ENCODE results near the gene CCDC61.
A peak's percentile ranks its signal among the peaks of the same experiment; 100 is the strongest.

CCDC61 gene

GRCh38 chr19:45994998-45995714 is at the start of gene CCDC61:
TSS of gene CCDC61 (plus strand) at chr19:45995467. CDS start at chr19:46003019, 7,552 bp downstream.
- DNase-seq = peak; percentile 95

GRCh38 chr19:45947926-45948325 is 47.3 kb upstream of the CCDC61 start:
- DNase-seq = no peak

- DNase-seq = no peak
Observed at GRCh38 chr19:45952341-45952685, 43.0 kb upstream of the CCDC61 start.

GRCh38 chr19:45952686-45953505 is 42.4 kb upstream of the CCDC61 start:
- DNase-seq = peak; percentile 37

- no peak for DNase-seq
Observed at GRCh38 chr19:45953676-45954075, 41.6 kb upstream of the CCDC61 start.

- DNase-seq = no peak
Observed at GRCh38 chr19:45954156-45954555, 41.1 kb upstream of the CCDC61 start.

GRCh38 chr19:45955905-45956608 is 39.2 kb upstream of the CCDC61 start:
- DNase-seq = no peak

- no peak for DNase-seq
Observed at GRCh38 chr19:45958320-45958719, 36.9 kb upstream of the CCDC61 start.

- DNase-seq = no peak
Observed at GRCh38 chr19:45958769-45959516, 36.3 kb upstream of the CCDC61 start.

- DNase-seq = no peak
Observed at GRCh38 chr19:45959517-45960025, 35.7 kb upstream of the CCDC61 start.

- no peak for DNase-seq
Observed at GRCh38 chr19:45960595-45961235, 34.6 kb upstream of the CCDC61 start.

GRCh38 chr19:45962021-45962420 is 33.2 kb upstream of the CCDC61 start:
- no peak for DNase-seq

- DNase-seq = no peak
Observed at GRCh38 chr19:45967246-45967645, 28.0 kb upstream of the CCDC61 start.

GRCh38 chr19:45968626-45969025 is 26.6 kb upstream of the CCDC61 start:
- no peak for DNase-seq

- no peak for DNase-seq
Observed at GRCh38 chr19:45969676-45970075, 25.6 kb upstream of the CCDC61 start.

GRCh38 chr19:45971260-45971902 is 23.9 kb upstream of the CCDC61 start:
- DNase-seq = no peak

GRCh38 chr19:45972081-45972946 is 23.0 kb upstream of the CCDC61 start:
- DNase-seq = peak; percentile 40

- DNase-seq = no peak
Observed at GRCh38 chr19:45972947-45973540, 22.2 kb upstream of the CCDC61 start.

GRCh38 chr19:45973553-45974338 is 21.5 kb upstream of the CCDC61 start, which contains the start of gene NOVA2:
TSS of gene NOVA2 (minus strand) at chr19:45973865. CDS start at chr19:45973351, 514 bp downstream.
- peak; percentile 69 for DNase-seq

Data from stimulated activated CD4-positive, alpha-beta T cell treated with anti-CD3 and anti-CD28 coated beads, Interleukin-1b, Interleukin-23, amount 100 ng/mL, for 48 hours (primary cell).